GM12878 (cell line): Measurements from ENCODE around the gene KRT86. TPM values are rescaled to one million over a fixed set of nuclear protein-coding genes. Genes with fewer than 3 reads are reported as not detected.
"Not testable (repeated sequence)": the region's sequence is repeated elsewhere in the genome, so short reads cannot be mapped to it uniquely, and the experiment has no call there.

Experiments used
- ATAC-seq: fragments of 200-7000 bp; cut with Tn5 transposase; 3 replicates; pipeline ENCODE4 v1.9.1; 2020; ENCODE audit warnings: mild to moderate bottlenecking, moderate library complexity
- BruUV-seq: library from RNA; stranded (reverse); fragments of 400-500 nt; replicated peaks from 2 replicates; lab custom pipeline; 2021; lab: Mats Ljungman, UMichigan
- CTCF ChIA-PET: fragments of 300-600 bp; sonication (Branson Sonifier 250); formaldehyde crosslinking; extraction: SDS; loops from one replicate; lab custom pipeline; 2021; ENCODE audit warnings: inconsistent platforms; lab: Yijun Ruan, JAX
- POLR2A ChIA-PET: fragments of 350-600 bp; formaldehyde crosslinking; extraction: SDS; loops from one replicate; lab custom pipeline; 2021; ENCODE audit warnings: inconsistent platforms; lab: Charles Lee
- RAD21 ChIA-PET: fragments of 300-600 bp; sonication (Branson Sonifier 250); formaldehyde crosslinking; loops from one replicate; lab custom pipeline; 2023; ENCODE audit warnings: antibody characterized with exemption; ENCODE audit not compliant: unreplicated experiment; lab: Charles Lee
- SMC1A ChIA-PET: fragments of 300-600 bp; sonication (Branson Sonifier 250); formaldehyde crosslinking; loops from one replicate; lab custom pipeline; 2023; ENCODE audit not compliant: unreplicated experiment, uncharacterized antibody; lab: Charles Lee
- DNase-seq: peaks from one replicate; pipeline ENCODE4 v3.0.0-alpha.2; 2011; ENCODE audit warnings: low read depth, low spot score
- FAIRE-seq: peaks from 3 replicates; lab custom pipeline; 2011; peaks lifted over from hg19 to GRCh38; lab: Jason Lieb, UNC
- H2AFZ ChIP-seq: 2 replicates; pipeline ENCODE4 v1.6.0; 2011; ENCODE audit warnings: low read depth, low read length, control low read depth; ENCODE audit not compliant: control insufficient read depth
- H3K27ac ChIP-seq: 2 replicates; pipeline ENCODE4 v1.5.1; 2011; ENCODE audit warnings: control low read depth; ENCODE audit not compliant: control insufficient read depth, insufficient read depth
- H3K27me3 ChIP-seq, 2 experiments: replicated peaks in 1 of 2; 2 replicates each; pipeline versions ENCODE4 v1.6.0 to v1.6.1; 2011; ENCODE audit warnings: low read length in 1 of 2; ENCODE audit not compliant: control insufficient read depth in 2 of 2, insufficient read depth in 2 of 2
- H3K36me3 ChIP-seq, 2 experiments: 2 replicates each; pipeline ENCODE4 v1.5.1; 2011; ENCODE audit warnings: low read length in 1 of 2; ENCODE audit not compliant: control insufficient read depth in 2 of 2, insufficient read depth in 2 of 2
- H3K4me1 ChIP-seq: 2 replicates; pipeline ENCODE4 v1.6.1; 2011; ENCODE audit warnings: mild to moderate bottlenecking, low read length, moderate library complexity, mixed read lengths; ENCODE audit not compliant: control insufficient read depth, insufficient read depth
- H3K4me2 ChIP-seq: 2 replicates; pipeline ENCODE4 v1.6.0; 2011; ENCODE audit warnings: control low read depth; ENCODE audit not compliant: control insufficient read depth, insufficient read depth
- H3K4me3 ChIP-seq: fragments of 200-600 bp; sonication (generic); 2 replicates; pipeline ENCODE4 v1.5.1; 2016
- H3K79me2 ChIP-seq: 2 replicates; pipeline ENCODE4 v1.6.0; 2011; ENCODE audit warnings: low read length; ENCODE audit not compliant: control insufficient read depth, insufficient read depth
- H3K9ac ChIP-seq: 2 replicates; pipeline ENCODE4 v1.8.0; 2011; ENCODE audit warnings: low read length, control low read depth, mixed read lengths; ENCODE audit not compliant: control insufficient read depth, insufficient read depth
- H3K9me3 ChIP-seq: replicated peaks from 3 replicates; pipeline ENCODE4 v1.5.1; 2011; ENCODE audit warnings: mild to moderate bottlenecking, low read length; ENCODE audit not compliant: control insufficient read depth, insufficient read depth
- H4K20me1 ChIP-seq: 2 replicates; pipeline ENCODE4 v1.6.0; 2011; ENCODE audit not compliant: control insufficient read depth, insufficient read depth
- BHLHE40 ChIP-seq, 2 experiments: fragments of 450-650 bp in 1 of 2; IDR thresholded peaks; 2 replicates each; pipeline ENCODE4 v1.6.1; 2011 to 2017; ENCODE audit warnings: low read depth in 2 of 2, borderline replicate concordance in 1 of 2, improper control_type of control experiment in 1 of 2, low read length in 1 of 2, mild to moderate bottlenecking in 1 of 2
- CBX5 ChIP-seq: sonication (generic); IDR thresholded peaks from 2 replicates; pipeline ENCODE4 v1.6.1; 2016; ENCODE audit warnings: low read depth, moderate library complexity, mild to moderate bottlenecking, inconsistent platforms
- CEBPZ ChIP-seq: fragments of 150-350 bp; IDR thresholded peaks from 2 replicates; pipeline ENCODE4 v1.6.1; 2016; ENCODE audit warnings: low read depth, low read length
- DPF2 ChIP-seq: fragments of 450-650 bp; IDR thresholded peaks from 2 replicates; pipeline ENCODE4 v1.6.1; 2017; ENCODE audit warnings: mild to moderate bottlenecking
- LARP7 ChIP-seq: fragments of 450-650 bp; IDR thresholded peaks from 2 replicates; pipeline ENCODE4 v1.6.1; 2017; ENCODE audit warnings: mild to moderate bottlenecking
- MEF2B ChIP-seq: fragments of 450-650 bp; IDR thresholded peaks from 2 replicates; pipeline ENCODE4 v1.6.1; 2018; ENCODE audit warnings: mild to moderate bottlenecking, moderate library complexity; ENCODE audit not compliant: partially characterized antibody, poor library complexity, severe bottlenecking
- MTA2 ChIP-seq: fragments of 450-650 bp; IDR thresholded peaks from 2 replicates; pipeline ENCODE4 v1.6.1; 2016; ENCODE audit warnings: low read depth, mild to moderate bottlenecking, moderate library complexity
- TCF7 ChIP-seq: IDR thresholded peaks from 2 replicates; pipeline ENCODE4 v1.6.1; 2014; ENCODE audit warnings: antibody characterized with exemption, borderline replicate concordance
- ZBTB11 ChIP-seq: fragments of 450-650 bp; formaldehyde crosslinking; IDR thresholded peaks from 2 replicates; pipeline ENCODE4 v1.5.0; 2022; ENCODE audit warnings: mild to moderate bottlenecking, missing genetic modification characterization
- WGBS: methylation state at CpG from one replicate; pipeline ENCODE4 v1.1.6; 2016; ENCODE audit warnings: low lambda C conversion rate; ENCODE audit not compliant: insufficient replicate concordance, insufficient coverage; ENCODE audit errors: missing lambda C conversion rate; 5-methylcytosine and 5-hydroxymethylcytosine counted together
- in situ Hi-C: fragments of 300-500 bp; cut with MboI; formaldehyde crosslinking; loops from 9 replicates; pipeline ENCODE4 v1.14.3; 2018; ENCODE audit warnings: mixed read lengths
- intact Hi-C: fragments of 100-400 bp; cut with micrococcal nuclease; formaldehyde crosslinking; loops from one replicate; pipeline ENCODE4 v1.14.2; 2022; ENCODE audit not compliant: unreplicated experiment
- polyA plus RNA-seq, 11 experiments: library from polyadenylated mRNA; depleted of rRNA in 4 of 11; unstranded in 6 of 11; stranded (reverse) in 5 of 11; fragments of >200 nt; fragmentation: Nextera tagmentation in 4 of 11; fragmentation: Illumina TruSeq in 1 of 11; extraction: Ambion mirVana in 4 of 11; extraction: Trizol in 1 of 11; gene quantifications; 1 replicate in 1 of 11; 2 replicates in 10 of 11; pipeline versions ENCODE4 v1.2.1 to v1.2.3, GENCODE V29; 2011 to 2016; ENCODE audit warnings: inconsistent platforms in 2 of 11, missing spikeins in 2 of 11, low read depth in 1 of 11
- total RNA-seq, 4 experiments: library from RNA; depleted of rRNA in 3 of 4; stranded (reverse); fragments of >200 nt in 3 of 4; fragmentation: Illumina TruSeq in 1 of 4; extraction: Trizol in 1 of 4; gene quantifications; 2 replicates each; pipeline versions ENCODE4 v1.2.1 to v1.2.3, GENCODE V29; 2013 to 2021

The KRT86 gene
- total and polyA plus RNA-seq, 10 of the 15 experiments (the other 5 are each of a cell fraction or from before 2014, with no cell fraction given) = 0.11 to 0.54 (median 0.18) TPM; not detected in 4

- ATAC-seq, H2AFZ ChIP-seq, DNase-seq, H3K36me3 ChIP-seq, RAD21 ChIA-PET, CTCF ChIA-PET, H3K9me3 ChIP-seq, H3K4me2 ChIP-seq, H3K4me3 ChIP-seq, H4K20me1 ChIP-seq, POLR2A ChIA-PET, intact Hi-C loops, in situ Hi-C loops, BruUV-seq, FAIRE-seq, H3K9ac ChIP-seq, H3K79me2 ChIP-seq, SMC1A ChIA-PET, H3K4me1 ChIP-seq, H3K27me3 ChIP-seq, H3K27ac ChIP-seq: not testable (repeated sequence)
- 35% methylated on average over 8 of the region's 8 CpGs for WGBS
Observed at GRCh38 chr12:52345041-52345440, 70.6 kb downstream of the KRT86 start.

- no peaks in the 10 kb centered on the region for H4K20me1 ChIP-seq
- FAIRE-seq = no peak
- H3K36me3 ChIP-seq = no peaks in the 10 kb centered on the region
- WGBS = 8% methylated on average over 4 of the region's 4 CpGs
- peak; percentile 16 for DNase-seq
- H3K4me3 ChIP-seq = no peak overlapping the region
- no peaks in the 10 kb centered on the region; a peak in 1 of 4 replicates for H3K27me3 ChIP-seq
- H3K79me2 ChIP-seq = no peaks in the 10 kb centered on the region
- H3K4me2 ChIP-seq = no peak overlapping the region
- peak; percentile 84 for ATAC-seq
- POLR2A ChIA-PET = interaction anchor here (1.2 kb wide), 1 partner anchor 10 kb away, joined by 3 read pairs; no protein-coding TSS in a partner anchor
- SMC1A ChIA-PET = interaction anchor here (0.7 kb wide), 1 partner anchor 103 kb away, joined by 3 read pairs; no protein-coding TSS in a partner anchor
- CTCF ChIA-PET = interaction anchor here (1.0 kb wide), 1 partner anchor 10 kb away, joined by 3 read pairs; no protein-coding TSS in a partner anchor
- BruUV-seq = no TSS peak
- intact Hi-C loops (no loop called here), in situ Hi-C loops (no loop called here)
- RAD21 ChIA-PET = no interaction called here
- H3K9ac ChIP-seq = no peak overlapping the region
- no peaks in the 10 kb centered on the region for H3K9me3 ChIP-seq
- H3K4me1 ChIP-seq = no peaks in the 10 kb centered on the region
- H2AFZ ChIP-seq = no peak overlapping the region
- H3K27ac ChIP-seq = no peak overlapping the region
- TF ChIP-seq MEF2B (peak; percentile 80), DPF2 (no peak), ZBTB11 (CRISPR knock-in tag) (no peak), LARP7 (no peak), BHLHE40 (IDR thresholded peaks at IDR 0.05; ENCODE audit: borderline replicate concordance in 1 of 2, low read depth in 2 of 2, low read length in 1 of 2) (peak in 1 of 2 experiments; percentile 10; a peak in 1 of 4 replicates), MTA2 (0 out of 2 replicates have a peak, but pooled peaks have one; percentile 20), CEBPZ (no peak), CBX5 (no peak), TCF7 (no peak)
Observed at GRCh38 chr12:52346593-52346992, 72.1 kb downstream of the KRT86 start.
